ENCODE measurements around the gene MYO9A.
"Not testable (repeated sequence)": the region's sequence is repeated elsewhere in the genome, so short reads cannot be mapped to it uniquely, and the experiment has no call there.

The MYO9A gene

DNA sequence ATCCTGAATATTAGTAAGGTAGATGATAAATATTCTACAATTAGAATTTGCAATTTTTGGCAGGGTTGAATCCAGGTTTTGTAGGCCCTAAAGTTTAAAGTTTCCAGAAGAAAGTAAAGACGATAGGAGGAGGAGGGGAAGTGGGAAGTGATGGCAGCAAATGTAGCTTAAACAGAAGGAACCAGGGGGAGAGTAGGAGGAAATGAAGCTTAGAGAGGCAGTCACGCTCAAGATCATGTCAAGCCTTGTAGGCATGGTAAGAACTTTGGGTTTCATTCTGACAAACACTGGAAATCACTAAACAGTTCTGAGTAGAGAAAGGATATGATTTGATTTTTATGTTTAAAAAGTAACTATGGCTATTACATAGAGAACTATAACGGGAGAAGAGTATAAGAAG lies 243.7 kb downstream of the MYO9A start:
- Histone ChIP-seq H2BK12ac (ENCODE audit: low read length) (no peak overlapping the region), H3K23ac (ENCODE audit: low read length) (no peak overlapping the region), H2BK120ac (ENCODE audit: insufficient read depth, low read length, poor library complexity) (no peak overlapping the region), H3K14ac (ENCODE audit: low read length) (no peak overlapping the region), H3K27ac (ENCODE audit: low read depth, low read length) (no peak overlapping the region), H4K91ac (ENCODE audit: low read depth, low read length) (no peak overlapping the region), H3K36me3 (ENCODE audit: control insufficient read depth in 1 of 2, insufficient read depth in 2 of 2, low read length in 2 of 2) (peaks cover 0 to 3% of the 10 kb centered on the region in 2 experiments), H3K27me3 (ENCODE audit: insufficient read depth, low read length) (no peaks in the 10 kb centered on the region), H3K4me2 (ENCODE audit: low read length) (no peak overlapping the region), H3K79me1 (ENCODE audit: low read length) (no peaks in the 10 kb centered on the region), H2AK5ac (ENCODE audit: low read length) (no peak overlapping the region), H2AFZ (ENCODE audit: insufficient read depth, low read length, poor library complexity) (no peak overlapping the region), H3K4me1 (ENCODE audit: control insufficient read depth in 1 of 2, insufficient read depth in 2 of 2, low read length in 2 of 2) (no peaks in the 10 kb centered on the region), H3K79me2 (ENCODE audit: control insufficient read depth, insufficient read depth, low read length, poor library complexity) (no peaks in the 10 kb centered on the region), H3K9ac (ENCODE audit: low read length) (no peak overlapping the region), H3K18ac (ENCODE audit: low read length) (no peak overlapping the region), H4K12ac (ENCODE audit: low read depth, low read length) (no peak overlapping the region), H4K8ac (ENCODE audit: low read depth, low read length) (no peak overlapping the region), H3K4me3 (ENCODE audit: low read depth, low read length) (no peak overlapping the region), H3K9me3 (ENCODE audit: insufficient read depth, low read depth, low read length) (no peaks in the 10 kb centered on the region), H3K4ac (ENCODE audit: low read depth, low read length) (no peak overlapping the region), H2BK5ac (ENCODE audit: low read depth, low read length, poor library complexity) (no peak overlapping the region)
- DNase-seq = no peak
- WGBS (ENCODE audit: extremely low coverage, insufficient coverage, insufficient read length) = 100% methylated on average over 1 of the region's 3 CpGs

DNA sequence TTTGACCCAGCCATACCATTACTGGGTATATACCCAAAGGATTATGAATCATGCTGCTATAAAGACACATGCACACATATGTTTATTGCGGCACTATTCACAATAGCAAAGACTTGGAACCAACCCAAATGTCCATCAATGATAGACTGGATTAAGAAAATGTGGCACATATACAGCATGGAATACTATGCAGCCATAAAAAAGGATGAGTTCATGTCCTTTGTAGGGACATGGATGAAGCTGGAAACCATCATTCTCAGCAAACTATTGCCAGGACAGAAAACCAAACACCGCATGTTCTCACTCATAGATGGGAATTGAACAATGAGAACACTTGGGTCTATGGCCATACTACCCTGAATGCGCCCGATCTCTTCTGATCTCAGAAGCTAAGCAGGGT lies 259.7 kb downstream of the MYO9A start:
- H2AFZ ChIP-seq (ENCODE audit: insufficient read depth, low read length, poor library complexity); H3K9me3 ChIP-seq (ENCODE audit: insufficient read depth, low read depth, low read length): not testable (repeated sequence)
- WGBS (ENCODE audit: extremely low coverage, insufficient coverage, insufficient read length) = no CpG with 5 or more reads among the region's 4 CpGs

DNA sequence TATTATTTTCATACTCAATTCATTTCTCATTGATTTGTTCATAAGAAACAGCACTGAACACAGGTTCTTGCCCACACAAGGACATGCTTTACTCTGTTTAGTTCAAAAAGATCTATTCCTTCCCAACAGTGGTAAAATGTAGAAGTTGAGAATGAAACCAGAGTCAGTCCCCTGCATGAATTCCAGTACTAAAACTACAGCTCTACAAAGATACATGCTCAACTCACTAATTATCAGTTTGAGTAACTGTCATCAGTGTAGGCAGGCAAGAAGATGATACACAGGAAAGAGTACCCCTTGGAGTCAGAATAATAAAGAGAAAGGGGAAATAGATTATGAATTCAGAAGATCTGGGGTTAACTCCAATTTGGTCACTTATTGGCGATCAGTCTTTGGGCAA lies 264.4 kb downstream of the MYO9A start:
- WGBS (ENCODE audit: extremely low coverage, insufficient coverage, insufficient read length) = no CpG with 5 or more reads among the region's 1 CpG
- no peak overlapping the region for H2AK5ac ChIP-seq (ENCODE audit: low read length)
- no peak overlapping the region for H3K27ac ChIP-seq (ENCODE audit: low read depth, low read length)
- H3K79me2 ChIP-seq (ENCODE audit: control insufficient read depth, insufficient read depth, low read length, poor library complexity) = no peaks in the 10 kb centered on the region
- H3K9me3 ChIP-seq (ENCODE audit: insufficient read depth, low read depth, low read length) = no peaks in the 10 kb centered on the region
- H2AFZ ChIP-seq (ENCODE audit: insufficient read depth, low read length, poor library complexity) = no peak overlapping the region
- H3K4me3 ChIP-seq (ENCODE audit: low read depth, low read length) = no peak overlapping the region
- peaks cover 2 to 4% of the 10 kb centered on the region in 2 experiments for H3K36me3 ChIP-seq (ENCODE audit: control insufficient read depth in 1 of 2, insufficient read depth in 2 of 2, low read length in 2 of 2)
- H3K9ac ChIP-seq (ENCODE audit: low read length) = no peak overlapping the region
- H3K14ac ChIP-seq (ENCODE audit: low read length) = no peak overlapping the region
- H2BK12ac ChIP-seq (ENCODE audit: low read length) = no peak overlapping the region
- no peak overlapping the region for H3K18ac ChIP-seq (ENCODE audit: low read length)
- no peaks in the 10 kb centered on the region for H3K79me1 ChIP-seq (ENCODE audit: low read length)
- no peak overlapping the region for H4K12ac ChIP-seq (ENCODE audit: low read depth, low read length)
- DNase-seq = no peak
- no peak overlapping the region for H2BK5ac ChIP-seq (ENCODE audit: low read depth, low read length, poor library complexity)
- H4K91ac ChIP-seq (ENCODE audit: low read depth, low read length) = no peak overlapping the region
- no peak overlapping the region for H3K4ac ChIP-seq (ENCODE audit: low read depth, low read length)
- H4K8ac ChIP-seq (ENCODE audit: low read depth, low read length) = no peak overlapping the region
- no peak overlapping the region for H3K23ac ChIP-seq (ENCODE audit: low read length)
- no peak overlapping the region for H3K4me2 ChIP-seq (ENCODE audit: low read length)
- H3K4me1 ChIP-seq (ENCODE audit: control insufficient read depth in 1 of 2, insufficient read depth in 2 of 2, low read length in 2 of 2) = no peaks in the 10 kb centered on the region
- H3K27me3 ChIP-seq (ENCODE audit: insufficient read depth, low read length) = no peaks in the 10 kb centered on the region
- no peak overlapping the region for H2BK120ac ChIP-seq (ENCODE audit: insufficient read depth, low read length, poor library complexity)

More for the DNA sequence above, 259.7 kb downstream of the MYO9A start:
- not testable (repeated sequence) for H2BK5ac ChIP-seq (ENCODE audit: low read depth, low read length, poor library complexity); H3K18ac ChIP-seq (ENCODE audit: low read length); H3K14ac ChIP-seq (ENCODE audit: low read length); H3K27me3 ChIP-seq (ENCODE audit: insufficient read depth, low read length); DNase-seq; H2AK5ac ChIP-seq (ENCODE audit: low read length); H3K4me2 ChIP-seq (ENCODE audit: low read length); H3K36me3 ChIP-seq (ENCODE audit: control insufficient read depth in 1 of 2, insufficient read depth in 2 of 2, low read length in 2 of 2); H2BK12ac ChIP-seq (ENCODE audit: low read length); H4K91ac ChIP-seq (ENCODE audit: low read depth, low read length); H3K79me2 ChIP-seq (ENCODE audit: control insufficient read depth, insufficient read depth, low read length, poor library complexity); H4K8ac ChIP-seq (ENCODE audit: low read depth, low read length); H3K4me3 ChIP-seq (ENCODE audit: low read depth, low read length); H4K12ac ChIP-seq (ENCODE audit: low read depth, low read length); H3K4ac ChIP-seq (ENCODE audit: low read depth, low read length); H3K9ac ChIP-seq (ENCODE audit: low read length); H2BK120ac ChIP-seq (ENCODE audit: insufficient read depth, low read length, poor library complexity); H3K79me1 ChIP-seq (ENCODE audit: low read length); H3K27ac ChIP-seq (ENCODE audit: low read depth, low read length); H3K23ac ChIP-seq (ENCODE audit: low read length); H3K4me1 ChIP-seq (ENCODE audit: control insufficient read depth in 1 of 2, insufficient read depth in 2 of 2, low read length in 2 of 2)

DNA sequence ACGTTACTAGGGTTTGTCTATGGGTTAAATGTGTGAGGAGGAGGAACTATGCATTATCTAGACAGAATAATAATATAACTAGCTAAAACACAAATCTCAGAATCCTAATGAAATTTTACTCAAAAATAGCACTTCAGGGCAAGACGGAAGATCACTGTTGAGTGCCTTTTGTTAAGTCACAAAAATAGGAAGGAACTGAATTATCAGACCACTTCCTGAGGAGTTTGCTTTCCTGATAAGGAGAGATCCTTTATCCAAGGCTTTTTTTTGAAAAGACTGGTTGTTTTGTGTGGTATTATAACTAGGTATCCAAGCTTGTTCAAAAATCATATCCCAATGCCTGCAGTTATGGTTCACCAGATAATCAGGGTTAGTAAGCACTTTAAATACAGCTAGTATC lies 273.0 kb downstream of the MYO9A start:
- H3K27me3 ChIP-seq (ENCODE audit: insufficient read depth, low read length) = no peaks in the 10 kb centered on the region
- H3K4ac ChIP-seq (ENCODE audit: low read depth, low read length) = no peak overlapping the region
- H3K4me2 ChIP-seq (ENCODE audit: low read length) = no peak overlapping the region
- no peaks in the 10 kb centered on the region for H3K4me1 ChIP-seq (ENCODE audit: control insufficient read depth in 1 of 2, insufficient read depth in 2 of 2, low read length in 2 of 2)
- H3K14ac ChIP-seq (ENCODE audit: low read length) = no peak overlapping the region
- H2BK120ac ChIP-seq (ENCODE audit: insufficient read depth, low read length, poor library complexity) = no peak overlapping the region
- no peak overlapping the region for H3K9ac ChIP-seq (ENCODE audit: low read length)
- H3K36me3 ChIP-seq (ENCODE audit: control insufficient read depth in 1 of 2, insufficient read depth in 2 of 2, low read length in 2 of 2) = peaks cover 0 to 1% of the 10 kb centered on the region in 2 experiments
- no peaks in the 10 kb centered on the region for H3K79me2 ChIP-seq (ENCODE audit: control insufficient read depth, insufficient read depth, low read length, poor library complexity)
- H3K79me1 ChIP-seq (ENCODE audit: low read length) = no peaks in the 10 kb centered on the region
- no peak overlapping the region for H2AFZ ChIP-seq (ENCODE audit: insufficient read depth, low read length, poor library complexity)
- H2AK5ac ChIP-seq (ENCODE audit: low read length) = no peak overlapping the region
- no peak overlapping the region for H3K23ac ChIP-seq (ENCODE audit: low read length)
- no peak overlapping the region for H4K91ac ChIP-seq (ENCODE audit: low read depth, low read length)
- H3K9me3 ChIP-seq (ENCODE audit: insufficient read depth, low read depth, low read length) = no peaks in the 10 kb centered on the region
- no peak overlapping the region for H3K18ac ChIP-seq (ENCODE audit: low read length)
- WGBS (ENCODE audit: extremely low coverage, insufficient coverage, insufficient read length) = no CpG with 5 or more reads among the region's 2 CpGs
- H2BK12ac ChIP-seq (ENCODE audit: low read length) = no peak overlapping the region
- no peak overlapping the region for H4K12ac ChIP-seq (ENCODE audit: low read depth, low read length)
- H3K27ac ChIP-seq (ENCODE audit: low read depth, low read length) = no peak overlapping the region
- H3K4me3 ChIP-seq (ENCODE audit: low read depth, low read length) = no peak overlapping the region
- H2BK5ac ChIP-seq (ENCODE audit: low read depth, low read length, poor library complexity) = no peak overlapping the region
- no peak overlapping the region for H4K8ac ChIP-seq (ENCODE audit: low read depth, low read length)
- DNase-seq = no peak
